ENCODE measurements around the gene DENND5B.

DNA sequence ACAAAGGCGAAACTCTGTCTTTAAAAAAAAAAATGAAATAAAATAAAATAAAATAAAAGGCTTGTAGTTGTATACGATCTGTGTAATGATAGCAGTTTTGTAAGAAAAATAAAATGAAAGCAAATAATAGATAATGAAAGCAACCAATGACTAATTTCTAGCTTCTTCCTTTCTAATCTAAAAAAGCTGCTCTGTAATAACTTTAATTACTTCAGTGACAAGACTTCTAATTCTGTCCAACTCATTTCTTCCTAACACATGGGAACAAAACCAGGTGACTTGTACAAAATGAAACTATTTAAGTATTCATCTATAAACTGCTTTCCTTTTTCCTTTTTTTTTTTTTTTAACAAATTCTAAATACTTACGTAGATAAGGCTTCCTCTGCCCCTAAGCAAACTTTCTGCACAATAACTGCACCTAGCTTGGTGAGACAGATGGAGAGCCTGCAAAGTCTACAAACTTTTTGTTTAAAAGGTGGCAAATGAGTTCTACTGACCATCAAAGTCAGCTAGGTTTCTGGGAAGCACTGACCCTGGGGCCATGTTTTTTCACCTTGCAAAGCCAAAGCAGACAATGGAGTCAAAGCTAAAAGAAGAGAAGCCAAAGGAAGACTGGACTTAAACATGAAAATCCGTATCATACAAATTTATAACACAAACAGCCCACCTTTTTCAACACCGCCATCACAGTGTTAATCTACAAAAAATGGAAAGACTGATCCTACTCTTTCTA, 28.2 kb downstream of the DENND5B start:
- TF ChIP-seq, protein P1, sequence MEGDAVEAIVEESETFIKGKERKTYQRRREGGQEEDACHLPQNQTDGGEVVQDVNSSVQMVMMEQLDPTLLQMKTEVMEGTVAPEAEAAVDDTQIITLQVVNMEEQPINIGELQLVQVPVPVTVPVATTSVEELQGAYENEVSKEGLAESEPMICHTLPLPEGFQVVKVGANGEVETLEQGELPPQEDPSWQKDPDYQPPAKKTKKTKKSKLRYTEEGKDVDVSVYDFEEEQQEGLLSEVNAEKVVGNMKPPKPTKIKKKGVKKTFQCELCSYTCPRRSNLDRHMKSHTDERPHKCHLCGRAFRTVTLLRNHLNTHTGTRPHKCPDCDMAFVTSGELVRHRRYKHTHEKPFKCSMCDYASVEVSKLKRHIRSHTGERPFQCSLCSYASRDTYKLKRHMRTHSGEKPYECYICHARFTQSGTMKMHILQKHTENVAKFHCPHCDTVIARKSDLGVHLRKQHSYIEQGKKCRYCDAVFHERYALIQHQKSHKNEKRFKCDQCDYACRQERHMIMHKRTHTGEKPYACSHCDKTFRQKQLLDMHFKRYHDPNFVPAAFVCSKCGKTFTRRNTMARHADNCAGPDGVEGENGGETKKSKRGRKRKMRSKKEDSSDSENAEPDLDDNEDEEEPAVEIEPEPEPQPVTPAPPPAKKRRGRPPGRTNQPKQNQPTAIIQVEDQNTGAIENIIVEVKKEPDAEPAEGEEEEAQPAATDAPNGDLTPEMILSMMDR (IDR thresholded peaks at IDR 0.05): no peak
- TF ChIP-seq POLR2A (IDR thresholded peaks at IDR 0.05): no peak

Measured in stomach (tissue), 4 donors.